HTR-8/SVneo (cell line): ENCODE results near the gene DCN.
"Not testable (repeated sequence)": the region's sequence is repeated elsewhere in the genome, so short reads cannot be mapped to it uniquely, and the experiment has no call there.

Experiments used
- DNase-seq: peaks from one replicate; pipeline ENCODE4 v3.0.0; 2011; ENCODE audit warnings: low spot score, mixed read lengths; ENCODE audit not compliant: insufficient read length
- FAIRE-seq: peaks from 2 replicates; lab custom pipeline; 2011; peaks lifted over from hg19 to GRCh38; lab: Jason Lieb, UNC

Gene DCN, protein sequence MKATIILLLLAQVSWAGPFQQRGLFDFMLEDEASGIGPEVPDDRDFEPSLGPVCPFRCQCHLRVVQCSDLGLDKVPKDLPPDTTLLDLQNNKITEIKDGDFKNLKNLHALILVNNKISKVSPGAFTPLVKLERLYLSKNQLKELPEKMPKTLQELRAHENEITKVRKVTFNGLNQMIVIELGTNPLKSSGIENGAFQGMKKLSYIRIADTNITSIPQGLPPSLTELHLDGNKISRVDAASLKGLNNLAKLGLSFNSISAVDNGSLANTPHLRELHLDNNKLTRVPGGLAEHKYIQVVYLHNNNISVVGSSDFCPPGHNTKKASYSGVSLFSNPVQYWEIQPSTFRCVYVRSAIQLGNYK

DNA sequence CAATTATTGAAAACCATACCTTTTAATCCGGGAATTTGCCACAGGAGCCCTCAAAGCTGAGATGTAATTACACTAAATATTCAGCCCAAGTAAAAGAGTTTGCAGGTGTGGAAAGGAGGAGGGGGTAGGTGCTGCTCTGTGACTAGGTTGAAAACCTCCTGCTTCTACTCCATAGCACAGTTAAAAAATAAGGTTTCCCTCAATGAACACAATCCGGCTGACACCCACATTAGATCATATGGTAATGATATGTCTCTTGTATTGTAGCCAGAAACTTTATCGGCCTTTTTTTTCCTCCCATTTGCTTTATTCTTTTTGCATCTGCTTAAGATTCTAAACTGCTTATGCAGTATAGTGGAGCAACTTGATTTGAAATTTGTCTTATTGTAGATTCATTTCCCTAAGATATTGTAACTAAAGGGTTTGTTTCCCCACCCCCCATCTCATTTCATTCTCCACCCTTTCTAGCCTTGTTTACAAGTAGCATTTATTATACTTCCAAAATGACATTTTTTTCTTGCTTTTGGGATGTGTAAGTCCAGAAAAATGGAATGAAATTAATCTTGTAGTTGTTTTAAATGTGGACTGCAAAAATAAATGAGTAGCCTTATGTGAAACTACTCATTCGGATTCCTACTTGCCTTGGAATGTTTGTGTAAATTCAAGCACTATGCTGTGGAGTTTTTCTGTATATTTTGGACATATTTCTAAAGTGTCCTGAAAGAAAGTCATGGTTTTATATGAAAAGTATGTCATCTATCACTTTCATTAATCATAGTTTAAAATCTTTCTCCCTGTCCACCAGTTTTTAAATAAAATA, at the start of gene DCN:
TSS of gene DCN (minus strand) at position 182 of the 820 bp plus-strand sequence. CDS start 4,265 bp downstream, outside the sequence.
- DNase-seq (no peak), FAIRE-seq (no peak)

DNA sequence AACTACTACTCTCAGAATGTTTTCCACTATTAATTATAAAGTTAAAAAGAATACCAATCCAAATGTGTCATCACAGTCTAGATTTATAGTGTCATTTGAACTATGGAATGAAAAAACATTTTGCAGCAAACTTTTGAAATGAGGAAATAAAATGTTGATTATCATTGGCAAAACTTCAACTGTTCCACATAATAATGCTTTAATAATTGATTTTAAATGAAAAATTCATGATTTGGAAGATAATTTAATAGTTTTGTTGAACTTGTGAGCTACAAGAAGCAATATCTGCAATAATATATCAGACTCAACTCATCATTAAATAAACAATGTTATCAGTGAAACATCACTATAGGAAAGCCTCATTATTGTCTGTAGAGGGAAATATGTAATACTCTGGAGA, 48.2 kb upstream of the DCN start:
- no peak for FAIRE-seq

DNA sequence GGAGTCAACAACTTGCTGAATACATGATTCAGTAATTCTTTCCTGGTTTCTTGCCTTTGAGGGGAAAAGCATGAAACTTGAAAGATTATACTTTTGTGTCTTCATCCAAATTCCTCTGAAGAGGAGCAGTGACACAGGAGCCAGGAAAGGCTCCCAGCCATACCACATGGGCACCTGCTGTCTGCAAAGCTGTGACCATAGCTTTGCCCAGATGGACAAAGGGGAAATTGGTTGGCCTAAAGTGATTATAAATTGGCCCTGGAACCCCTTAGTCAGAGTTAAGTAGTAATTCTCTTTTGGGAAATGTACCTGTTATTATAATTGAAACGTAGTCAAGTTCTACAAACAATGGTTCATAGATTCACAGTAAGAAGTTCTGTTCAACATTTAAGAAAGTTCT, 44.3 kb upstream of the DCN start:
- FAIRE-seq (no peak), DNase-seq (no peak)

More for the DNA sequence above, 48.2 kb upstream of the DCN start:
- DNase-seq, result no peak

DNA sequence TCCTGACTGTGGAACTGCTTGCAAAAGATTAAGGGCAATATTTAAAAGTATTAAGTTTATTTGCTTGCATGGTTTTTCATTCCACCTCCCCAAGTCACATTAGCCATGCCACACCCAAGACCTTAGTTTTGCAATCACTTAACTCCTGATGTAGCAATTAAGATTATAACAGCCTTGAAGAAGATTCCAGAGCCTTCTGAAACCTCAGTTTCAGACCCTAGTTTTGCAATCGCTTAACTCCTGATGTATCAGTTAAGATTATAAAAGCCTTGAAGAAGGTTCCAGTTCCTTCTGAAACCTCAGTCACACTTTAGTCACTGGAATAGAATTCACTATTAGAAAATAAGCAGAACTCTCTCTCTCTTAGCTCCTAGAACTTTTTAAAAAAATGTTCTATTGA, 42.7 kb upstream of the DCN start:
- FAIRE-seq, result no peak
- no peak for DNase-seq

DNA sequence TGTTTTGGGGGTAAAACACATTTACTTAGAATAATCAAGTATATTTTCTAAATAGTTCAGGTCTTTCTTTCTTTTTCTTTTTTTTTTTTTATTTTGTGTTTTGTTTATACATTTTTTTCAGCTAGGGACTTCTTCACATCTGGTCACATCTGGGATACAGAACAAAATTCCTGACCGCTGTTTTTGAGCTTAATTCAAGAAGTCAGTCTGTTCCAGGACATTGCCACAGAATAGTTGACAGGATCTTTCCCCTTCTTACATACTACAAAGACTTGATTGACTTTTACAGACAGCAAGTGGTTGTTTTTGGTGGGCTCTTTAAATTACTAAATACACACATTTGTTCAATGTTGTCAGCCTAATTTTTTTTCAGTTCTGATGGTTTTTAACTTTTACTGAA, 41.8 kb upstream of the DCN start:
- DNase-seq (no peak), FAIRE-seq (no peak)

DNA sequence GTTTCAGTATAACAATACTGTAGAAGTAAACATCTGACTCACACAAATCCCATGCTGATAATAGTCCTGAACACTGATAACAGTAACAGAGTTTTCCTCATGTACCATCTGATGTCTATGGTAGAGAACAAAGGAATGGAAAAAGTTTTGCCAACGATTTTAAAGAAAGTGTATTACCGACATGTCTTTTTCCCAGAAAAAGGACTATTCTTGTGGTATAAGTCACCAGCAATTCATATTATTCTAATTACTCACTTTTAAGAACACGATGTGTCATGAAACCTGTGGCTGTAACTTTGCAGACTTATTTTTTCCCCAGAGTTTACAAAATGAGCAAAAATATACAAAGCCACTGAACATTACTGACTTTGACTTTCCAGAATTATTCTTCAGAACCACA, 40.1 kb upstream of the DCN start:
- DNase-seq, result no peak
- no peak for FAIRE-seq

DNA sequence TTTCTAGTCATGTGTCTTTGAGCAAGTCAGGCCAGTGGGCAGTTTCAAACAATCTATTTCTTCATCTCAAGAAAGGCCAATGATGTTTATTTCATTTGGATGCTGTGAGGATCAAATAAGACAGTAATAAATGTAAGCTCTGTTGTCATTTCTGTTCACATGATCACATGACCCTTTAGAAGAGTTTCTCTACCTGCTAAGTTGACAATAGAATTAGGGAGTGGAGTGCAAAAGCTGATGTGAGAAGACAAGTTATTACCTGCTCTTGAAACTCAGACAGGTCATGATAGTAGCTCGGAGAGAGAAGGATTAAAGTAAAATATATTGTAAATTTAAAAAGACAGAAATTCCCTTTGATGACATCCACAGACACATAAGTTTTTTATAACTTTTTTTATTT, 37.3 kb upstream of the DCN start:
- no peak for DNase-seq
- no peak for FAIRE-seq

DNA sequence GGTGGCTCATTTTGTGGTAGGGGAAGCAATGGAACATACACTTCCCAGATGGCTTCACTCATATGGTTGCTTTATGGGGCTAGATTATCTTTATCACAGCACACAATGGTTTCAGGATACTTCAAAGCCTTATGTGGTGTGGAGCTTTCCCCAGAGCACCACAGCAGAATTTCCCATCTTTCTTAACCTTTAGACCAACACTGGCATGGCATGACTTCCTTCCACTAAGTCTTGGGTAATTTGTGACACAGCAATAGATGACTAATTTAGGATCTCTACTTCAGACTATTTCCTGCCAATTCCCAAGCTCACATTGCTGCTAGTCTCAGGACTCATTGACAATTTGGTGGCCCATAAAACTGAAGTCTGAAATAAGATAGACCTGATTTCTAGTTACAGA, 36.9 kb upstream of the DCN start:
- FAIRE-seq (no peak), DNase-seq (no peak)

DNA sequence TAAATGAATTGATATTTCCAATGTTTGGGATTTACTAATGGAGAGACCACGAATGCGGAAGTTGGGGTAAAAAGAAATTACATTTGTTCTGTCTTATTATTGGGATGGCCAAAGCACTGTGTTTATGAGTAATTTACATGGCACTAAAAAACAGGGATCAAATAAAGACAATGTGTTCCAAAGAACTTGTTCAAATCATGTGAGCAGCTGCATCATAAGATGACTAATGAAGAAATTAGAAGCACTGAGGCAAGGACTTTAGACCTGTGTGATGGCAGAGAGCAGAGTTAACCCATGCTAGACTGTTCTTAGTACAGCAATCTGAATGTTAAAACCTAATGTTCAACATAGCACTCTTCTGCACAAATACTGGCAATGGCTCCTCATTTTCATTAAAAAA, 34.3 kb upstream of the DCN start:
- no peak for DNase-seq
- no peak for FAIRE-seq

DNA sequence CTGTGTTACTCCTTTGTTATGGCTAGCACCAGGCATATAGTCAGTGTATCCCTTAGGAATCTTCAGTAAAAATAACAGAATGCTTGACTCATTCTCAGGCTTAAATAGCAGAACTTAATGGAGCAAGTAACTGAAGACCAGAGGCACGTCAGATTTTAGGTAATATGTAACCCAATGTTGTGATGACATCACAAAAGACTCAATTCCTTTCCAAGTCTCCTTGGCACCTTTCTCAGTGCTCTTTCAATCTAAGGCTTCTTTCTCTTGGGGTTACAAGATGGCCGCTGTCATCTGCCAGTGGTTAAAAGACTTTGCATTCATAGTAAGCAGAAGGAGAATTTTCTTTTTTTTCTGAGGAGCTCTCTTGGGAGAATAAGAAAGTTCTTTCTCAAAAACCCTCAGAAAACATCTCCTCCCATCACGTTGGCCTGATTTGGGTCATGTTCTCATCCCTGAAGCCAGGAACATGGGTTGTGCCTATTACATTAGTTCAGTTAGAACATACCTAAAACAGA, 33.4 kb upstream of the DCN start:
- FAIRE-seq (no peak), DNase-seq (no peak)

DNA sequence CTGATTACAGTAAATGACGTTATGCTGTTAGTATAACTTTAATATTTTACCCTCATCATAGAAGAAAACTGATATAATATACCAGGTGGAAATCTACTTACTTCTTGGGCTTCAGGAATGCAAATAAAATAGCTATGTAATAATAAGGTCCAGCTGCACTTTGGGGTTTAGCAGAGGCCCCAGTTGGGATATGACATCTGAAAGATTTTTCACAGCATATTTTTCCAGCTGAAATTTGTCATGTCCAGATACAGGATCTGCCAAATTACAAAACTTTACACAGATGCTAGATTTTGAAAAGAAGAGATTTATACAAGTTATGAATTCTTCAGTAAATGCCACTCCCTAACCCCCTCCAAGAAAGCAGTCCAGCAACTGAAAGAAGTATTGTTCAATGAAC, 29.2 kb upstream of the DCN start:
- DNase-seq, result no peak
- no peak for FAIRE-seq

DNA sequence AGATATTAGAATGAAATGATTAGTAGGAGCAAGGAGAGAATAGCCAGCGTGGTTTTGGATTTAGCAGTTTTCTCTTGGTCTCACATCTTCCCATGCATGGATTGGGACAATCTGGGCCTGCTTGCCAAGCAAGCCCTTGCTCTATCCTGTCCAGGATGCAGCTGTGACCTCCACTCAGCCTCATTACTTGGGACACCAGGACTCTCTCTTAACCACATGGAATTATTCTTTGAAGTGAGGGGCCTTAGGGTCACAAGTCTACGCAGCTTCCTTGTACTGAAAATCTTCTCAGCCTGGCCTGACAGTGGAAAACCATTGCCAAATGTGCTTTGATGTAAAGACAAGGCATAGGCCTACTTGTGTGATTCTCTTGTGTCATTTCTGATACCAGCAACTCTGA, 28.0 kb upstream of the DCN start:
- no peak for DNase-seq
- no peak for FAIRE-seq

DNA sequence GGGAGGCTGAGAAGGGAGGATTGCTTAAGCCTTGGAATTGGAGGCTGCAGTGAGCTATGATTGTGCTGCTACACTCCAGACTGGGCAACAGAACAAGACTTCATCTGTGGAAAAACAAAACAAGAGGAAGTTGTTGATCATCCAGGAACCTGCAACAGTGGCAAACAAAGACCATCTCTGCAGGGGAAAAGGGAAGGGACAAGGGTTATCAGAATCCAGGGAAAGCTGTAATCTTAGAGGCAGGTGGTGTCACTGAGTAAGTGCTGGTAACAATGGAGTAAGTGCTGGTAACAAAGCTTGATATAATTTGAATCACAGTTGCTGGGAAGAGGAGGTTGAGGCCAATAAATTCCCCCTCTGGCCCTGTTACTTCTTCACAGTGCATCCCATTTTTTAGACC, 27.5 kb upstream of the DCN start:
- FAIRE-seq, result no peak
- no peak for DNase-seq

DNA sequence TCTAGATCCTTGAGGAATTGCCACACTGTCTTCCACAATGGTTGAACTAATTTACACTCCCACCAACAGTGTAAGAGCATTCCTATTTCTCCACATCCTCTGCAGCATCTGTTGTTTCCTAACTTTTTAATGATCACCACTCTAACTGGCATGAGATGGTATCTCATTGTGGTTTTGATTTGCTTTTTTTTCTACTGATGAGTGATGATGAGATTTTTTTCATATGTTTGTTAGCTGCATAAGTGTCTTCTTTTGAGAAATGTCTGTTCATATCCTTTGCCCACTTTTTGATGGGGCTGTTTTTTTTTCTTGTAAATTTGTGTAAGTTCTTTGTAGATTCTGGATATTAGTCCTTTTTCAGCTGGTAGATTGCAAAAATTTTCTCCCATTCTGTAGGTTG, 24.7 kb upstream of the DCN start:
- not testable (repeated sequence) for DNase-seq, FAIRE-seq

DNA sequence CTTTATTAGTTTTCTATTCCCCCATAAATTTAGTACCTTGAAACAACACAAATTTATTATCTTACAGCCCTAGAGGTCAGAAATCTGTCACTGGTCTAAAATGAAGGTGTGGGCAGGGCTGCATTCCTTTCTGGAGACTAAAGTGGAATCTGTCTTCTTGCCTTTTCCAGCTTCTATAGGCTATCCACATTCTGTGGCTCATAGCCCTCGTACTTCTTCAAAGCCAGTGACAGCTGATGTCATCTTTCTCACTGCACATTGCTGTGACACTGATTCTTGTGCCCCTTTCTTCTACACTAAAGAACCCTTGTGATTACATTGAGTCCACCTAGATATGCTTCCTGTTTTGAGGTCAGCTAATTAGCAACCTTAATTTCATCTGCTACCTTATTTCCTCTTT, 23.2 kb upstream of the DCN start:
- DNase-seq, result peak; percentile 7
- FAIRE-seq, result peak; percentile 9

DNA sequence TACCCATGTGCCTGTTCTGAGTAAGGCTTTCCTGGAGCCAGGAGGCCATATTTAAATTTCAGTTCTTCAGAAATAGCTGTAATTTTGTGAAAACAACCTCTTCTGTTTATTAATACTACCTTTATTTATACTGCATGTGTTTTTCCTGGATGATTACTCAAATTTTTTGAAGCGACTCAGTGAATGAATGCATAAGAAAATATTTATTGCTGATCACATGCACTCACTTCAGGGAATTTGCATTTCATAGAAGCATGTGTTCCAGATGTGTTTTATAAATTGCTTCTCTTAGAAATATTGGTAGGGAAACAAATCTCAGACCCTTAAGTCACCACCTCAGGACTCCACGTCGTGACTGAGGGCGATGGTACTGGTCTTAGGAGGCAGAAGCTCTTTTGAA, 21.8 kb upstream of the DCN start:
- FAIRE-seq, result no peak
- DNase-seq, result no peak

DNA sequence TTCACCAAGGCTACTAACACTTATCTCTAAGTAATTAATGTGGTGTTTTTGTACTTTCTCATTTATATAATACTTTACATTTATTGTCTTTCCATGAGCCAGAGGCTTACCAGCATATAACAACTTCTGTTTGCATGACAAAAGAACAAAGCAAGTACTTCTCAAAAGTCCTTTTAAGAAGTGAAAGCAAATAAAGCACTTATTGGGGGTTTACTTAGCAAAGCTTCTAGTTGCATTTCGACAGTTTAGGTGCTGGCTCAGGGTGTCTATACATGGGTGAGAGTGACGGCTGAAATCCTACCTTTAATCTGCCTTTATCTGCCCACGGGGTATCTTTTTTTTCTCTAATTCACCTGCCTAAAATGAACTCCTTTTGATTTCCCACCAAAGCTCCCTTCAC, 21.0 kb upstream of the DCN start:
- DNase-seq (no peak), FAIRE-seq (no peak)

DNA sequence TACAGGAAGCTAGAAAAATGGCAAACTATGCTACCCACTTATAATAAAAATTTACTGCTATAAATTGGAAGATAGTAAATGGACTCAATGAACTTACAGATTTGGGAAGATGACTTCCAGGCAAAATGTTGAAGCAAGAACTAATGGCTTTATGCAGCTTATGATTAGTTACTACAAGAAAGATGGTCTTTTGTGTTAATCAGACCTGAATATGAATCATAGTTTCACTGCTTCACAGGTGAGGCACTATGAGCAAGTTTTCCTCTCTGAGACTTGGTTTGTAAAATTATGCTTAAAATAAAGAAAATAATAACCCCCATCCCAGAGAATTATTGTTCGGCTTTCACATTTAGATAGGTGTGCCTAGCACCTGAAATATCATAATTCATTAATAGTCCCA, 19.8 kb upstream of the DCN start:
- DNase-seq (no peak), FAIRE-seq (no peak)

DNA sequence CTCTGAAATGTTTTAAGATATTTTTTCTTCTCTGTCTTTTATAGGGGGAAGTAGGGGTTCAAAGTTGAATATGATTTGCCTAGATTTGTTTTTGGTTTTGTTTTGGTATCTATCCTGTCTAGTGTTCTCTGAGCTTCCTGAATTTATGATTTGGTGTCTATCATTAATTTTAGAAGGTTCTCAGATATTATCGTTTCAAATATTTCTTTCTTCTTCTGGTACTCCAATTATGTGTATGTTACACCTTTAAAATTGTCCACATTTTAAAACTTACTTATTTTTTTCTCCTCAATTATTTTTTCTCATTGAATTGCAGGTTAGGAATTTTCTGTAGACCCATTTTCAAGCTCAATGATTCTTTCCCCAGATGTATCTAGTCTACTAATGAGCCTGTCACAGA, 13.8 kb upstream of the DCN start:
- DNase-seq, result no peak
- no peak for FAIRE-seq

DNA sequence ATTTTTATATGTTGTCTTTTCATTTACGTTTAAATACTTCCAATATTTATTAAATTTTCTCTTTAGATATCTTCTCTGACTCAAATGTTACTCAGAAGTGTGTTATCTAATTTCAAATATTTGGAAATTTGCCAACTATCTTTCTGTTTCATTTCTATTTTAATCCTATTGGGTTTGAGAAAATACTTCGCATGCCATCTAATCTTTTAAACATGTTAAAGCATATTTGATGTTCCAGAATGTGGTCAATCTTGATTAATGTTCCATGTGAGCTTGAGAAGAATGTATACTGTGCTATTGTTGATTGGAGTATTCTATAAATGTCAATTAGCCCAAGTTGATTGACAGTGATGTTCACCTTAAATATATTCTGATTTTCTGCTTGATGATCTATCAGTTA, 11.9 kb upstream of the DCN start:
- DNase-seq, result no peak
- no peak for FAIRE-seq

DNA sequence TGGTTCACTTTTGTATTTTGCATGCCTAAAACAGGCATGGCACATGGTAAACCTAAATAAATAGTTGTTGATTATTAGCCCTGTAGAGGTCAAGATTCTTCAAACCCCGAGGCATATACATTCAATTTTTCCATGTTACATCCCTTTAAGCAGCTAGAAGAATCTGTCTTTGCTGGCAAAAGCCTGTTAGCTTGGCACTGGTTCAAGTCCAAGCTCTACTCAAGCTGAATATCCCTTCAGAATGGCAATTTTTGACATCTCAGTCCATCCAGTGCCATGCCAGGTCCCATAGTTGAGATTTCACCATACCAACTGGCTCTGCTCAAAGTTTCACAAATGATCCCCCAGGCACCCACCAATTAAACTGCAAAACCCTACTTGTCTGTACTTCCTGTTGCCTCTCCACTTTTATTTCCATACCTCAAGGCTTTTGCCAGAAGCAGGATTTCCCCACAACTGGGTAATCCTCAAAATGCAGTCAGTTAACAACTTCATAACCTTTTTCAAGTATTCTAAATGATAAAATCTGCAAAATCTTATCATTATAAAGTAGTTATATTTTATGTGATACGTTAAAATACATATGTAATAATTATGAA, 9.0 kb upstream of the DCN start:
- no peak for FAIRE-seq
- DNase-seq, result no peak
